NCI-H524 treated with DMSO at 0.1 percent for 48 hours (cell line): ENCODE data around the gene MUC20.
"Not testable (repeated sequence)": the region's sequence is repeated elsewhere in the genome, so short reads cannot be mapped to it uniquely, and the experiment has no call there.

Experiments used
- DNase-seq: peaks from one replicate; lab custom pipeline; 2025; lab: John Stamatoyannopoulos, UW

The MUC20 gene

DNA sequence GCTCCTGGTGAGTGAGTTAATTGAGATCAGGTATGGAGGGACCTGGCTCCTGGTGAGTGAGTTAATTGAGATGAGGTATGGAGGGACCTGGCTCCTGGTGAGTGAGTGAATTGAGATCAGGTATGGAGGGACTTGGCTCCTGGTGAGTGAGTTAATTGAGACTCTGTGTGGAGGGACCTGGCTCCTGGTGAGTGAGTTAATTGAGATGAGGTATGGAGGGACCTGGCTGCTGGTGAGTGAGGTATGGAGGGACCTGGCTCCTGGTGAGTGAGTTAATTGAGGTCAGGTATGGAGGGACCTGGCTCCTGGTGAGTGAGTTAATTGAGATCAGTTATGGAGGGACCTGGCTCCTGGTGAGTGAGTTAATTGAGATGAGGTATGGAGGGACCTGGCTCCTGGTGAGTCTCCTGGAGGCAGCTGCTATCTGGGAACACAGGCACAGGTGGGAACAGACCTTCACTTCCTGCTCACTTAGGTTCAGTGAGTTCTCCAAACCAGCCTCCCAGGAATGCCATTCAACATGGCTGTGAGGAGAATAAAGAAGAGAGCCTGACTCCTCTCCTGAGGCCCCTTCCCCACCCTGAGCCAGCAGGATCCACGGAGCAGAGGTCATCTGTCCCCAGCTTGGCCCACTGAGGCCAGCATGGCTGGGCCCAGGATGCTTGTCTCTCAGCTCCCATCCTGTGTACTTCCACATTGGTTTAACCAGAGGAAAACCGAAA lies 9.5 kb upstream of the MUC20 start:
- DNase-seq, result not testable (repeated sequence)

DNA sequence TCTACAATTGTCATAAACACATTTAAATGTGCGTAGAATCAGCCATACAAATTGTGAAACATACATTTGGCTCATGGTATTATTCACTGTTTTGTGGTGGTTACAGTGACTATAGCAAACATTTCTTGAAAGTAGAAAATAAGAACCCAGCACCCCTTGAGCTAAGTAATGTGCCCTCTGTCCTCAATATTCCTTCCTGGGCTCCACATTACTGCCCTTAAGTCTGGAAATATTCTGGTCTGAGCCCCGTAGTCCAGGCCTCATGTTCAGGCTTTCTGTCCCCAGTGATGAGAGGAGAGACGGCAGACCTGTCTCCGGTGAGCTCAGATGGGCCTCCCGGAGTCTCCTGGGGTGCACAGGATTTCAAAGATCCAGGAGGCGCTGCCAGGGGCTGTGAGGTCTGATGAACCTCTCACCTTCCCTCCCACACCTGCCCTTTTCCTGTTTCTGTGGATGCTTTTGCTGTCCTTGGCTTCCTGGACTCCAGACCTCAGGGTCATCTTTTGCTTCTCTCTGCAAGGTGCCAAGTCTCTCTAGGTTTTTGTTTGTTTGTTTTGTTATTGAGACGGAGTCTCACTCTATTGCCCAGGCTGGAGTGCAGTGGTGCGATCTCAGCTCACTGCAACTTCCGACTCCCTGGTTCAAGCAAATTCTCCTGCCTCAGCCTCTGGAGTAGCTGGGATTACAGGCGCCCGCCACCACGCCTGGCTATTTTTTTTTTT lies 8.8 kb upstream of the MUC20 start:
- no peak for DNase-seq

DNA sequence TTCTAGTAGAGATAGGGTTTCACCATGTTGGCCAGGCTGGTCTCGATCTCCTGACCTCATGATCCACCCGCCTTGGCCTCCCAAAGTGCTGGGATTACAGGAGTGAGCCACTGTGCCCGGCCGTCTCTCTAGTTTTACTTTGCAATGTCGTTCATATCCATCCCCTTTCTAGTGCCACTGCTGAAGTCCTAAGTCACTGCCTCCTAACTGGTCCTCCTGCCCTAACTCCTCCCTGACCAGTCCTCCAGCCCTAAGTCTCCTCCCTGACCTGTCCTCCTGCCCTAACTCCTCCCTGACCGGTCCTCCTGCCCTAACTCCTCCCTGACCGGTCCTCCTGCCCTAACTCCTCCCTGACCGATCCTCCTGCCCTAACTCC lies 8.3 kb upstream of the MUC20 start:
- not testable (repeated sequence) for DNase-seq

DNA sequence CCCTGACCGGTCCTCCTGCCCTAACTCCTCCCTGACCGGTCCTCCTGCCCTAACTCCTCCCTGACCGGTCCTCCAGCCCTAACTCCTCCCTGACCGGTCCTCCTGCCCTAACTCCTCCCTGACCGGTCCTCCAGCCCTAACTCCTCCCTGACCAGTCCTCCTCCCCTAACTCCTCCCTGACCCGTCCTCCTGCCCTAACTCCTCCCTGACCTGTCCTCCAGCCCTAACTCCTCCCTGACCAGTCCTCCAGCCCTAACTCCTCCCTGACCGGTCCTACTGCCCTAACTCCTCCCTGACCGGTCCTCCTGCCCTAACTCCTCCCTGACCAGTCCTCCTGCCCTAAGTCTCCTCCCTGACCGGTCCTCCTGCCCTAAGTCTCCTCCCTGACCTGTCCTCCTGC lies 7.6 kb upstream of the MUC20 start:
- DNase-seq, result not testable (repeated sequence)

DNA sequence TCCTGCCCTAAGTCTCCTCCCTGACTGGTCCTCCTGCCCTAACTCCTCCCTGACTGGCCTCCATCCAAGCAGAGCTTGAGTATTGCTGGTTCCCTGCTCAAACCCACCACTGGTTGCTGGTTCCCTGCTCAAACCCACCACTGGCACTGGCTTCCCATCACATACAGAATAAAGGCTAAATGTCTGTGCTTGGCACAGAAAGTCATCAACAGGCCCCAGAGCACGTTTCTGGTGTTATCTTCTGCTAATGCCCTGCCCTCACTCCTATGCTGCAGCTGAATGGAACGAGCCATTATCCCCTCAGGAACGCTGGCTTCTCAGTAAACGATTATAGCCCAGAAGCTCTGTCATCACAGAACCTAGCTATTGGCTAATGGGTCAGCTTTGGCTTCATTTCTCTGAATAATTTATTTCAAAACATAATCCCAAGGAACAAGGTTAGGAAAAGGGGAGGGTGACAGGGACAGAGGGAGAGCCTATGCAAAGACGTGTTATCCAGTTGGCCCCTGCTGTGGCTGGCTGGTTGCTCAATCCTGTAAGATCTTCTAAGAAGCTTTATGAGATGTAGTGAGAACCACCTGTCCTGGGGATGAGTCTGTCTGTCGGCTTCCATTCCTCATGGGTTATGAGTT lies 6.3 kb upstream of the MUC20 start:
- no peak for DNase-seq

DNA sequence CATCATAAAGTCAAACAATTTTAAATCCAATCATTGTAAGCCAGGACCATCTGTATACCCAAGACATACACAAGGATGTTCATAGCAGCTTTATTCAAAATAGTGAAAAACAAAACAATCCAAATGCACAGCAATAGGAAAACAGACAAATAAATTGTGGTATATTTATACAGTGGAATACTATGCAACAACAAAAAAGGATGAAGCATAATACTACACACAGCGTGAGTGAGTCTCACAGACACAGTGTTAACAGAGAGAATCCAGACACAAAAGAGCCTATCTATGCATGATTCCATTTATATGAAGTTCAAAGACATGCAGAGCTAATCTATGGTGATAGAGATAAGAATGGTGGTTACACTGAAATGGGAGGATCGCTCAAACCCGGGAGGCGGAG lies 5.6 kb upstream of the MUC20 start:
- DNase-seq, result no peak

DNA sequence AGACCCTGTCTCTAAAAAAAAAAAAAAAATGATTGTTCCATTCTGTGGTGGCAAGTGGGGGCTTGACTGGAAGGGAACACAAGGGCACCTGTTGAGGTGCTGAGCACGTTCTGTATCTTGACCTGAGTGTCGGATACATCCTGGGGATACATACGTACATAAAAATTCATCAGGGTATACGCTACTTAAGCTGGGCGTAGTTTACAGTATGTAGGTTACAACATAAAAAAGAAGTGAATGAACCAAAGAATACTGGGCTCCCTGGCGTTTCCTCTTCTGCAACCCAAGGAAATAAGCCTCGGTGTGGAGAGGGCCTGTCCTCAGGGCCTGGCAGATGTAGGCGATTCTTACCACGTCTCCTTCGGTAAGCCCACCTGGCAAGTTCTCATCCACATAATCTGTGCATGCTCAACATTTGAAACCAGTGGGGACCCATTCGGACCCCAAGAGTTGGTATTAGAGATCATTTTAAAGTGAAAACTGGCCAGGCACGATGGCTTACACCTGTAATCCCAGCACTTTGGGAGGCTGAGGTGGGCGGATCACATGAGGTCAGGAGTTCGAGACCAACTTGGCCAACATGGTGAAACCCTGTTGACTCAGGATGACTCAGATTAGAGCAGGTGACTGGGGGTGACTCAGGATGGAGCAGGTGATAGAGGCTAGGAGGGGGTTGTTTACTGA lies 5.1 kb upstream of the MUC20 start:
- DNase-seq, result no peak

DNA sequence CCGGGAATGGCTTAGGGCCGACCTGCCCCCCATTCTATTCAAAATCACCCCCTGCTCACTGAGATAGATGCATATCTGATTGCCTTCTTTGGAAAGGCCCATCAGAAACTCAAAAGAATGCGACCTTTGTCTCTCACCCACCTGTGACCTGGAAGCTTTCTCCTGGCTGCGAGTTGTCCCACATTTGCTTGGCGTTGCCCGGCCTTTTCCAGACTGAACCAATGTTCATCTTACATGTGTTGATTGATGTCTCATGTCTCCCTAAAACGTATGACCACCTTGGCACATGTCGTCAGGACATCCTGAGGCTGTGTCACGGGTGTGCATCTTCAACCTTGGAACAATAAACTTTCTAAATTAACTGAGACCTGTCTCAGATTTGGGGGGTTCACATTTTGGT lies 3.4 kb upstream of the MUC20 start:
- DNase-seq, result no peak

DNA sequence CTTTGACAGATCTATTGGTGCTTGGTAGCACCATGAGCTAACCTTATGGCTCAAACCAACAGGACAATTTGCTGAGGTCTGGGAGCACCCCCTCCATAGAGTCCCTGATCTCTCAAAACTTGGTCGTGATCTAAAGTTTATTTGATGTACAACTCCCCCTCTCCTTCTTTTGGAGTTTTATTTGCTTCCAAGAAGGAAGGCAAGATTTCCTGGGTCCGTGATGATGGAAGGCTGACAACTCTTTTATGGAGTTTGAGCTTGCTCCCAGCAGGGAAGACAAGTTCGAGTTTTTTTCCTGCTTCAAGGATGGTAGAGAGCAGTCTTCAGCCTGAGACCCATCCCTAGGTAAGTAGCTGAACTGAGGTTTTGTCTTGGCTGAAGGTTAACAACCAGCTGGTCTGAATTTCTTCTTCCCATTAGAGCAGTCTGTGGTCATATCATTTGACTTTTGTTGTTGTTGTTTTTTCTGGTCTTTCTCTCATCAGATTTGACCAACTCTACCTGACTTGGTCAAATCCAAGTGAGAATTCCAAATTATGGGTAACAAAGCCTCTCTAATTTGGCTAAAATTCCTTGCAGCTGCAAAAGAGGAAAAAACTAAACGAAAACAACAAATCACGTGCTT lies 2.8 kb upstream of the MUC20 start:
- DNase-seq, result no peak

DNA sequence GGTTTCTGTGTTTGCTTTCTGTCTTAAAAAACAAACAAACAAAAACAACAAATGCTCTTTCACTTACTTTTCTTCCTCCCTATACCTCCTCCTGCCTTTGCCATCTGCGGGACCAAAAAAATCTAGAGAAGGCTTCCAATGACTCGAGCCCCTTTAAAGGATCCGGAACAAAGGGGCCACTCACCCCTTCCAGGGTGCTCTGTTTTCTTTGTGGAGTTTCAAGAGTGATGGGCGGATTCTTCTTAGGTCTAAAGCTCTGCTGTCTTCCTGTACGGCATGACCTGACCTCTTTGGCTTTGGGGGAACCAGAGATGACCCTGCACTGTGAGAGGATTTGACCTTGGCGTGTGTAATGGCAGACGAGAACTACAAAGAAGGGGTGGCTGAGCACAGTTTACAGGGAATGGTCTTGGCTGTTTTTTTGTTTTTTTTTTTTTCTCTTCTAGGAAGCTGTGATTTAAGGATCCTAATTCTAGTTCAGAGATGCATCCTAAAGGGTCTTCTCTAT lies 2.2 kb upstream of the MUC20 start:
- DNase-seq, result no peak

DNA sequence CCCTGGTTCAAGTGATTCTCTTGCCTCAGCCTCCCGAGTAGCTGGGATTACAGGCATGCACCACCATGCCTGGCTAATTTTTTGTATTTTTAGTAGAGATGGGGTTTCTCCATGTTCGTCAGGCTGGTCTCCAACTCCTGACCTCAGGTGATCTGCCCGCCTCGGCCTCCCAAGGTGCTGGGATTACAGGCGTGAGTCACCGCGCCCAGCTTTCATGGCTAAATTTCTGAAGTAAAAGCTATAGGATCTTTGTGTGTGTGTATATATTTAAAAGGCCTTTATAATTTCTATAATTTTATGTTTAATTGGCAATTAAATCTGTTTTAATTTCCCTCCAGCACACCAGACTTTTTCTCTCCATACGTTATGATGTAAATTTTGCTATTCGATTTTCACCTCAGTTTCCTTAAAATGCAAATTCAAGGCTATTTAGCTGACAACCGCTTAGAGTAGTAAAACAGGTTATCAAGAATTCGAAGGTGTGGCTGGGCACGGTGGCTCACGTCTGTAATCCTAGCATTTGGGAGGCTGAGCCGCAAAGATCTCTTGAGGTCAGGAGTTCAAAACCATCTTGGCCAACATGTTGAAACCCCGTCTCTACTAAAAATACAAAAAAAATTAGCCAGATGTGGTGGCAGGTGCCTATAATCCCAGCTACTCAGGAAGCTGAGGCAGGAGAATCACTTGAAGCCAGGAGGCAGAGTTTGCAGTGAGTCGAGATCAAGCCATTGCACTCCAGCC lies 1.1 kb upstream of the MUC20 start:
- DNase-seq, result not testable (repeated sequence)

DNA sequence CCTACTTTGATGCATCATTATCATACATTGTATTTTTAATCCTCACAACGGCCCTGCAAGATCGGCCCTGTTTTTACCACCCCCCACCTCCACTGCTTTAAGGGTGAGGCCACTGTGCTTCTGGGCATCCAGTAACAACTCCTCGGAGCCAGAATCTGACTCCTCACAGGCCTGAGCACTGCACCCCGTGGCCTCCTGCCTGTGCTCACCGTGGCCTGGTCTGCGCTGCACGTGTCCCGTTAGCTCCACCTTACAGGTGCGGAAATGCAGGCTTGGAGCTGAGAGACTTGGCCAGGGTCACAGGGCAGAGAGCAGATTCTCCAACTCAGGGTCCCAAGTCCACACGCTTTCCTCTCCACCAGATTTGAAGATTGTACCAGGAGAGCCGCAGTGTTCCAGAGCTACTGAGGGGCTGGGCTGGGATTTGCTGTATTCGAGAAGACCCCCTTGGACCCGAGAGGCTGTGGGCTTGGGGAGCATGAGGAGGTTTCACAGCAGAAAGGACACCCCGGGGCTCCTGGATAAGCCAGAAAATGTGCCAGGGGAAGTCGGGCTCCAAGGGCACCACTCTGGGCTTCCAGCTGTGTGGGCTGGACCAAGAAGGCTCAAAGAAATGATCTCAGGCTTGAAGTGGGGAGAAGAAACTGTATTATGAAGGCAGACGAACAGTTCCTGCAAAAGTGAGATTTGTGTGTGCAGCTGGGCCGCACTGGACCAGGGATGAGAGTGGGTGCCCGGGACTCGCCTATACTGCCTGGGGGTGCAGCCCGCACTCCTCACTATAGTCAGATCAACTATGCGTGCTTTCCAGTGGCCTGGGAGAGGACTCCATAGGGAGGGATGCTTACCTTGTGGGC lies 1.6 kb downstream of the MUC20 start:
- DNase-seq, result not testable (repeated sequence)

DNA sequence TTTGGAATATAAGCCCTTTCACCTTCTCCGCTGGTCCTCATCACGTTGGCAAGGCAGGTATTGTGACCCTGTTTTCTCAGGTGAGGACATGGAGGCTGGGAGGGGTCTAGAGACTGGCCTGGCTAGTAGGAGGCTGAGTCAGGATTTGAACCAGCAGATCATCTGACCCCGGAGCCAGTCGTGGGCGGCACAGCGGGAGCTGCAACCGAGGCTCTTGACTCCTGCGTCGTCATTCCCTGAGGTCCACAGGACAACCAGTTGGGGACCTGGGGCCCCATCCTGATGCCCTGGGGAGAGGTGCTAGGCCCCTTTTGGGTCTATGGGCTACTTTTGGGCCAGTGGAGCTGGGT lies 2.2 kb downstream of the MUC20 start:
- not testable (repeated sequence) for DNase-seq

DNA sequence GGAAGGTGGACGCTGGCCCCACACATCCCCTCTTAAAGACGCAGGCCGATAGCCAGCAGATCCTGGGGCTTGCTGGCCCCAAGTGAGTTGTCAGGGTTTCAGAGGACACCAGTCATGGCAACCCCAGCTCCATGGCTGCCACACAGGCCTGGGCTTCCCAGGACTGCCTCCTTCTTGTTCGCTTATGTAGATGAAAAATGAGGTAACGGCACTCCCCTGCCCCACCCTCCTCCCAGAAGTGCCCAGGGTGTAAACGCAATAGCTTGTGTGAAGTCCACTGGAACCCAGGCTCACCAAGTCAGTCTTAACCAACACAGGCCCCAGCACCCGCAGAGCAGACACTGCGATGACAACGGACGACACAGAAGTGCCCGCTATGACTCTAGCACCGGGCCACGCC lies 3.6 kb downstream of the MUC20 start:
- DNase-seq, result not testable (repeated sequence)

DNA sequence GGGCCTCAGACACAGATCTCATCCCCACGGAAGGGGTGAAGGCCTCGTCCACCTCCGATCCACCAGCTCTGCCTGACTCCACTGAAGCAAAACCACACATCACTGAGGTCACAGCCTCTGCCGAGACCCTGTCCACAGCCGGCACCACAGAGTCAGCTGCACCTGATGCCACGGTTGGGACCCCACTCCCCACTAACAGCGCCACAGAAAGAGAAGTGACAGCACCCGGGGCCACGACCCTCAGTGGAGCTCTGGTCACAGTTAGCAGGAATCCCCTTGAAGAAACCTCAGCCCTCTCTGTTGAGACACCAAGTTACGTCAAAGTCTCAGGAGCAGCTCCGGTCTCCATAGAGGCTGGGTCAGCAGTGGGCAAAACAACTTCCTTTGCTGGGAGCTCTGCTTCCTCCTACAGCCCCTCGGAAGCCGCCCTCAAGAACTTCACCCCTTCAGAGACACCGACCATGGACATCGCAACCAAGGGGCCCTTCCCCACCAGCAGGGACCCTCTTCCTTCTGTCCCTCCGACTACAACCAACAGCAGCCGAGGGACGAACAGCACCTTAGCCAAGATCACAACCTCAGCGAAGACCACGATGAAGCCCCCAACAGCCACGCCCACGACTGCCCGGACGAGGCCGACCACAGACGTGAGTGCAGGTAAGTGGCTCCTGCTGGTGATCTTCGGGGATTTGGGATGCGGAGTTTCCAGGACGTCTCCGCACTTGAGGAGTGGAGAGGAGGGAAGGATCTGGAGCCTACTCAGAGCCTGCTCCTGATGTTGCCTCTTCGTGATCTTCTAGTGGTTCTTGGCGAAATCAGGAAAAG lies 5.3 kb downstream of the MUC20 start:
- DNase-seq, result not testable (repeated sequence)

DNA sequence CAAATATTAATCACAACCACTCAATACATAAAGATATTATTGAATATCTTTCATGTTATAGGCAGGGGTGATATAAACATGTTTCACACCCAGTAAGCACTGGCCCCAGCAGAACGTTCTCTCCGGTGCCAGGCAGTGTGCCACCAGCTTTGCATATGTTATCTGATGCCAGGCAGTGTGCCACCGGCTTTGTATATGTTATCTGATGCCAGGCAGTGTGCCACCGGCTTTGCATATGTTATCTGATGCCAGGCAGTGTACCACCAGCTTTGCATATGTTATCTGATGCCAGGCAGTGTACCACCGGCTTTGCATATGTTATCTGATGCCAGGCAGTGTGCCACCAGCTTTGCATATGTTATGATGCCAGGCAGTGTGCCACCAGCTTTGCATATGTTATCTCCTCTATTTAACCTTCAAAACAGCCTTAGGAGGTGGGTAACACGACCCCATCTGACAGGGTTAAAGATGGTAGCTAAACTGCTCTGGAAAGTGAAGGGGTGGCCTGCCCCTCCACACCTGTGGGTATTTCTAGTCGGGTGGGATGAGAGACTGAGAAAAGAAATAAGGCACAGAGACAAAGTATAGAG lies 6.9 kb downstream of the MUC20 start:
- DNase-seq, result no peak

DNA sequence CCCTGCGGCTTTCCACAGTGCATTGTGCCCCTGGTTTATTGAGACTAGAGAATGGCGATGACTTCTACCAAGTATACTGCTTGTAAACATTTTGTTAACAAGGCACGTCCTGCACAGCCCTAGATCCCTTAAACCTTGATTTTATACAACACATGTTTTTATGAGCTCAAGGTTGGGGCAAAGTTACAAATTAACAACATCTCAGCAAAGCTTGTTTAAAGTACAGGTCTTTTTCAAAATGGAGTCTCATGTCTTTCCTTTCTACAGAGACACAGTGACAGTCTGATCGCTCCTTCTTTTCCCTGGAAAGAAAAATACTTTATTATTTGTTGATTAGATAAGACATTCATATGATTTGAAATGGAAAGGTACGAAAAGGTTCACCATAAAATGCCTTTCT lies 8.0 kb downstream of the MUC20 start:
- DNase-seq, result not testable (repeated sequence)

DNA sequence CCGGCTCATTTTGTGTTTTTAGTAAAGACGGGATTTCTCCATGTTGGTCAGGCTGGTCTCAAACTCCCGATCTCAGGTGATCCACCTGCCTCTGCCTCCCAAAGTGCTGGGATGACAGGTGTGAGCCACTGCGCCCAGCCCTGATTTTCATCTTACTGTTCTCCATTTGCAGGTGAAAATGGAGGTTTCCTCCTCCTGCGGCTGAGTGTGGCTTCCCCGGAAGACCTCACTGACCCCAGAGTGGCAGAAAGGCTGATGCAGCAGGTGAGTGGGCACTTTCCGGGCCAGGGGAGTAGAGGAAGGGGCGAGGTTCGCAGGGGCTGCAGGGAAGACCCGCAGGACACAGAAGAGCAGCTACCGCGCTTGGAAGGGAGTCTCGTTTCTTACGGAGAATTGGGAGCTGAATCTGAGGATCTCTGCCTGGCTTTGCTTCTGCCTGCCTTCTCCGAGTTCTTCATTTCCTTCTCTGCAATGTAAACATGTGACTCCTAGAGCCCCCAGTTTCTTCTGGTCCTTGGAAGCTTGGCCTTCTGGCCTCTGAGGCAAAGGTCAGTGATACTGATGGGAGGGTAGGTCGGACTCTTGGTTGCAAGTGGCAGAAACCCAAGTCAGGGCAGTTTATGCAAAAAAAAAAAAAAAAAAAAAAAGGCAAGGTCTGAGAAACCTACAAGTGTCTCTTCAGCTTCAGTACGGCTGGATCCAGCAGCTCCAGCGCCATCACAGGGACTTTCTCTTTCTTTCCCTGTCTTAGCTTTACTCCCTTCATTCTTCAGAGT lies 8.9 kb downstream of the MUC20 start:
- DNase-seq, result no peak
